Measurements from ENCODE around the gene WWOX. TPM values are rescaled to one million over a fixed set of nuclear protein-coding genes. Genes with fewer than 3 reads are reported as not detected.

Gene WWOX
- total RNA-seq, 6 experiments from 2014 or later: 0.46 to 3.4 (median 1.3) TPM

DNA sequence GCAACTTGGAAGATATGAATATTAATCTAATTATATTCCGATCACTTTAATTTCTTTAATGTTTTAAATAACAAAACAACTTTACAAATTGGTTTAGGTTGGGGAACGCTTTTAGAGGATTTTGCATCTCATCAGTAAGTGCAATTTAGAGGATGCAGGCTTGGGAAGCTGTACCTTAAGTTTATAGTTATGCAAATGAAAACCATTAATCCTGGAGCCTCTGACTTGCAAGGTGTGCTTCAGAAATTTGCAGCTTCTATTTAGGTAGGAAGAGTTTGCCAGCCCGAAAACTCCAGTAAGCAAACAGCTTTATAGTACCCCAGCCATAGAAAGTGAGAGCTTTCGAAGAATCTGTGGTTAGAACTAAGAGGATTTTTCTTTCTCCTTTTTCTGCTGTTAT is 954.1 kb downstream of the WWOX start:
- Mint-ChIP-seq H3K27ac (no peak overlapping the region), H3K4me3 (no peak overlapping the region), H3K27me3 (ENCODE audit: insufficient read depth) (no peaks in the 10 kb centered on the region), H3K36me3 (ENCODE audit: low read depth) (no peaks in the 10 kb centered on the region), H3K9me3 (peaks cover 51% of the 10 kb centered on the region), H3K4me1 (ENCODE audit: low read depth) (no peaks in the 10 kb centered on the region)
- DNase-seq: no peak
- TF ChIP-seq, protein P1, sequence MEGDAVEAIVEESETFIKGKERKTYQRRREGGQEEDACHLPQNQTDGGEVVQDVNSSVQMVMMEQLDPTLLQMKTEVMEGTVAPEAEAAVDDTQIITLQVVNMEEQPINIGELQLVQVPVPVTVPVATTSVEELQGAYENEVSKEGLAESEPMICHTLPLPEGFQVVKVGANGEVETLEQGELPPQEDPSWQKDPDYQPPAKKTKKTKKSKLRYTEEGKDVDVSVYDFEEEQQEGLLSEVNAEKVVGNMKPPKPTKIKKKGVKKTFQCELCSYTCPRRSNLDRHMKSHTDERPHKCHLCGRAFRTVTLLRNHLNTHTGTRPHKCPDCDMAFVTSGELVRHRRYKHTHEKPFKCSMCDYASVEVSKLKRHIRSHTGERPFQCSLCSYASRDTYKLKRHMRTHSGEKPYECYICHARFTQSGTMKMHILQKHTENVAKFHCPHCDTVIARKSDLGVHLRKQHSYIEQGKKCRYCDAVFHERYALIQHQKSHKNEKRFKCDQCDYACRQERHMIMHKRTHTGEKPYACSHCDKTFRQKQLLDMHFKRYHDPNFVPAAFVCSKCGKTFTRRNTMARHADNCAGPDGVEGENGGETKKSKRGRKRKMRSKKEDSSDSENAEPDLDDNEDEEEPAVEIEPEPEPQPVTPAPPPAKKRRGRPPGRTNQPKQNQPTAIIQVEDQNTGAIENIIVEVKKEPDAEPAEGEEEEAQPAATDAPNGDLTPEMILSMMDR (IDR thresholded peaks at IDR 0.05): no peak

DNA sequence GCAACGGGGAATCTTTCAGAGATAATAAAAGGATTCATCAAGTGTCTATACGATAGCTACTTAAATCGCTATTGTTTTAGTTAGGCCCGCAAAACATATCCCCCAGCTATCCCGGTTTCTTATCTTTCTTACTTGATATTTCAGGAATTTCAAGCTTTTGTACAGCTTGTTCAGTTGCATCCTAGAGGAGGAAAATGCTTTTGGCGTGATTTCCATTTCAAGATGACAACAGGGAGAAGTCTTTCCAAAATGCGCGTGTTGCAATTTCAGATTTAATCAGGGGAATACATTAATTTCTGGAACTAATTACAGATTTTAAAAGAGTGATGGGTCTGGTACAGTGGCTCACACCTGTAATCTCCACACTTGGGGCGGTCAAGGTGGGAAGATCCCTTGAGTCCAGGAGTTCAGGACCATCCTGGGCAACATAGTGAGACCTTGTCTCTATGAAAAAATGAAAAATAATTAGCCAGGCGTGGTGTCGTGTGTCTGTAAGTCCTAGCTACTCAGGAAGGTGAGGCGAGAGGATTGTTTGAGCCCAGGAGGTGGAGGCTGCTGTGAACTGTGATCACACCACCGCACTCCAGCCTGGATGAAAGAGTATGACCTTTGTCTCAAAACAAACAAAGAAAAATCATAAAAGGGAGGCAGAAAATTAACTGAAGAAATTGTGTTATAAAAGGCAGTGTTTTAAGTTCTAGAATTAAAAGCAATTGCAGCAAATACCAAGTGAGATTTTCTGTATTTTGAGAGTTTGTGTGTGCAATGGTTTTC is 954.9 kb downstream of the WWOX start:
- Mint-ChIP-seq H3K27me3 (ENCODE audit: insufficient read depth) (no peaks in the 10 kb centered on the region), H3K27ac (no peak overlapping the region), H3K4me3 (no peak overlapping the region), H3K9me3 (peaks cover 42% of the 10 kb centered on the region), H3K4me1 (ENCODE audit: low read depth) (no peaks in the 10 kb centered on the region), H3K36me3 (ENCODE audit: low read depth) (no peaks in the 10 kb centered on the region)
- TF ChIP-seq, protein P1 (IDR thresholded peaks at IDR 0.05): no peak
- DNase-seq: no peak

DNA sequence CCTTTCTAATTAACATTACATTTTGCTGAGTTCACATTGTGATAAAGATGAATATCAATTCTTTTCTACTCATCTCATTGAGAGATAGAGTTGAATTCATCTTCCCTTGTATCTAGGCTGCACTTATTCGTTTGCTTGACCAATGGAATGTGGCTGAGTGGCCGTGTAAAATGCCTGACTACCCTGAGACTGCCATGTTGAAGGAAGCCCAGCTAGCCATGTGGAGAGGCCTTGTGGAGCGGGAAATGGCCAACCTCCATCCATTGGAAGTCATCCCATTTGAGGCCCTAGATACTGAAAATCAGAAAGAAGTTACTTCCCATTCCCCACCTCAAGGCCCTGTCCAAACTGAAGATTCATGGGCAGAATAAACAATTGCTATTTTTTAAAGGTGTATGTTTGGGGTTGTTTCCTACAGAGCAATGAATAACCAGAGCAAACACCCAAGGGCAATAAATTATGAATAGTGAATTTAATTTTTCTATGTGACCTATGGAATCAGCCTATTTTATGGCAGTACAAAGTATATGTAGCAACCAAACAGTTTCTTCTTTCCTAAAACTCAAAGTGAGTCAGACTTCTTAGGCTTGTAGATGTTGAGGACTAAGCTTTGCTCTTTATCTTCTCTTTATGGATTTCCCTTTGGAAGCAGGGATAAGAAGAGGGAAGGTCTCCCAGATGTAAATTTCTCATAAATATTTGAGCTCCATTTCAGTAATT is 956.0 kb downstream of the WWOX start:
- H3K9me3 Mint-ChIP-seq: peaks cover 33% of the 10 kb centered on the region
- no peak overlapping the region for H3K27ac Mint-ChIP-seq
- no peaks in the 10 kb centered on the region for H3K36me3 Mint-ChIP-seq (ENCODE audit: low read depth)
- DNase-seq: no peak
- H3K4me1 Mint-ChIP-seq (ENCODE audit: low read depth): no peaks in the 10 kb centered on the region
- TF ChIP-seq, protein P1 (IDR thresholded peaks at IDR 0.05): no peak
- no peaks in the 10 kb centered on the region for H3K27me3 Mint-ChIP-seq (ENCODE audit: insufficient read depth)
- H3K4me3 Mint-ChIP-seq: no peak overlapping the region

DNA sequence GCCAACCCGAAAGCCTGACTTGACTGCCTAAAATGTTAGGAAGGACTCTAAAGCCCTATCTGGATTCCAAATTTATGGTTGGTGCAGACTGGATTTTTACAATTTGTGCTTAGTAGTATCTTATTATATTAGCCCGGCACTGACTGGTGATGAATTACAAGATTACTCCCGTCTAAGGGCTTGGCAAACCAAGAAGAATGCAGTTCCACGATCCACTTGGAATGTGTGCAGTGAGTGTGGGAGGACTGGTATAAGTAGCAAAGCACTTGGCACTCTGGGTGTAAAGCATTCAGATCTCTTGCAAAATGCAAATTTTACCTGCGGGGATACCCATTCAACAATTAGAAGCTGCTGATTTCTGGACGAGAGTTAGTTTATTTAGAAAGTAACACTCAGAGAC is 961.7 kb downstream of the WWOX start:
- no peaks in the 10 kb centered on the region; the same call in 1 of the 2 replicates for H3K27me3 Mint-ChIP-seq (ENCODE audit: insufficient read depth)
- peaks cover 50% of the 10 kb centered on the region for H3K9me3 Mint-ChIP-seq
- TF ChIP-seq, protein P1 (IDR thresholded peaks at IDR 0.05): no peak
- no peak overlapping the region for H3K27ac Mint-ChIP-seq
- no peak overlapping the region for H3K4me3 Mint-ChIP-seq
- no peak for DNase-seq
- no peaks in the 10 kb centered on the region for H3K4me1 Mint-ChIP-seq (ENCODE audit: low read depth)
- H3K36me3 Mint-ChIP-seq (ENCODE audit: low read depth): no peaks in the 10 kb centered on the region; the same call in 1 of the 2 replicates

DNA sequence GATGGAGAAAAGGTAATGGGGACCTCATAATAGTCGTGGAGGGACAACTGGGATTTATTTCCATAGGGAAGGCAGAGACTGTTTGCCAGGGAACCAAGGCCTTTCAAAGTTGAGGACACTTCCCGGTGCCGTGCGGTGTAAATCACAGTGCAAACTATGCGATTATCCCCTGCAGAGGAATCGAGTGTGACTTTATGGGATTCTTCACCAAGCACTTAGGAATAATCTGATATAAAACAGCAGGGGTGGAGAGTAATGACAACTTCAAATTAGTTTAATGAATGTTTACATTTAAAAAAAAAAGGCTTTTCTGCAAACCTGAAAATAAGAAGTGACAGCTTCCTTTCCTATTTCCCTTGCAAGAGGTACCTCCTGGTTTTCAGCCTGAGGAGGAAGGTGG is 962.9 kb downstream of the WWOX start:
- no peak overlapping the region for H3K27ac Mint-ChIP-seq
- H3K4me3 Mint-ChIP-seq: no peak overlapping the region

More for the DNA sequence above, 962.9 kb downstream of the WWOX start:
- Mint-ChIP-seq H3K9me3 (peaks cover 49% of the 10 kb centered on the region), H3K36me3 (ENCODE audit: low read depth) (no peaks in the 10 kb centered on the region; the same call in 1 of the 2 replicates), H3K27me3 (ENCODE audit: insufficient read depth) (no peaks in the 10 kb centered on the region; the same call in 1 of the 2 replicates), H3K4me1 (ENCODE audit: low read depth) (no peaks in the 10 kb centered on the region)
- DNase-seq: no peak
- TF ChIP-seq, protein P1 (IDR thresholded peaks at IDR 0.05): no peak
